Natural killer cell (primary cell): ENCODE data around the gene AKAP13. TPM values are rescaled to one million over a fixed set of nuclear protein-coding genes. Genes with fewer than 3 reads are reported as not detected.

ENCODE experiments used
- ATAC-seq, 3 donors: fragments of 150-1000 bp in 2 of 3; fragments of 200-7000 bp in 1 of 3; cut with Tn5 transposase; 1 replicate in 1 of 3; 2 replicates in 2 of 3; pipeline ENCODE4 v1.10.0; 2021; ENCODE audit warnings: mild to moderate bottlenecking in 2 of 3, moderate library complexity in 2 of 3
- DNase-seq, 2 donors: peaks; one replicate each; pipeline versions ENCODE4 v3.0.0 to v3.0.0-alpha.2; 2013 to 2021; ENCODE audit warnings: mixed read lengths in 1 of 2
- H3K27ac ChIP-seq: one replicate; pipeline ENCODE4 v1.5.1; 2013; ENCODE audit warnings: mild to moderate bottlenecking, low read length
- H3K27me3 ChIP-seq: one replicate; pipeline ENCODE4 v1.6.1; 2013; ENCODE audit warnings: low read length; ENCODE audit not compliant: control insufficient read depth, insufficient read depth
- H3K36me3 ChIP-seq: one replicate; pipeline ENCODE4 v1.6.1; 2013; ENCODE audit warnings: low read length; ENCODE audit not compliant: control insufficient read depth, insufficient read depth
- H3K4me1 ChIP-seq: one replicate; pipeline ENCODE4 v1.6.1; 2013; ENCODE audit warnings: low read length; ENCODE audit not compliant: control insufficient read depth, insufficient read depth
- H3K4me3 ChIP-seq: one replicate; pipeline ENCODE4 v1.5.1; 2013; ENCODE audit warnings: low read length
- H3K9me3 ChIP-seq: one replicate; pipeline ENCODE4 v1.6.1; 2013; ENCODE audit warnings: low read length; ENCODE audit not compliant: control insufficient read depth, insufficient read depth
- H3K27ac Mint-ChIP-seq, 2 donors: one replicate each; pipeline ENCODE4 v1.8.0; 2022; ENCODE audit warnings: mild to moderate bottlenecking in 2 of 2, mixed read lengths in 2 of 2, moderate library complexity in 1 of 2
- H3K27me3 Mint-ChIP-seq, 2 donors: one replicate each; pipeline ENCODE4 v1.8.0; 2022; ENCODE audit warnings: low read depth in 2 of 2, mixed read lengths in 2 of 2
- H3K36me3 Mint-ChIP-seq: one replicate; pipeline ENCODE4 v1.8.0; 2022; ENCODE audit warnings: mixed read lengths
- H3K4me1 Mint-ChIP-seq, 2 donors: one replicate each; pipeline ENCODE4 v1.8.0; 2022; ENCODE audit warnings: mixed read lengths in 2 of 2
- H3K4me3 Mint-ChIP-seq: one replicate; pipeline ENCODE4 v1.8.0; 2022; ENCODE audit warnings: mild to moderate bottlenecking, moderate library complexity, mixed read lengths
- H3K9me3 Mint-ChIP-seq, 2 donors: one replicate each; pipeline ENCODE4 v1.8.0; 2022; ENCODE audit warnings: mixed read lengths in 2 of 2
- WGBS: methylation state at CpG from one replicate; pipeline ENCODE4 v1.1.7; 2013; ENCODE audit warnings: missing lambda C conversion rate; ENCODE audit not compliant: insufficient coverage; 5-methylcytosine and 5-hydroxymethylcytosine counted together
- intact Hi-C: fragments of 100-400 bp; cut with micrococcal nuclease; formaldehyde crosslinking; loops from one replicate; pipeline ENCODE4 v1.14.2; 2022
- total RNA-seq, 4 donors: library from RNA; stranded (reverse); fragments of 120-200 nt in 1 of 4; gene quantifications; one replicate each; pipeline versions ENCODE4 v1.2.3 to v1.2.4, GENCODE V29; 2013 to 2022
- TF ChIP-seq, protein P1 (sequence below): fragments of 200-600 bp; IDR thresholded peaks from one replicate; pipeline ENCODE4 v1.8.0; 2022; ENCODE audit warnings: antibody characterized with exemption

Gene AKAP13
- total RNA-seq, 3 donors from 2014 or later (not counting 1 experiment from before 2014, with no cell fraction given) = 573 to 661 (median 647) TPM

GRCh38 chr15:85563328-85563727 lies 182.9 kb downstream of the AKAP13 start:
- Histone ChIP-seq H3K27ac (no peak overlapping the region), H3K27me3 (no peaks in the 10 kb centered on the region), H3K4me3 (no peak overlapping the region), H3K36me3 (no peaks in the 10 kb centered on the region), H3K9me3 (no peaks in the 10 kb centered on the region), H3K4me1 (no peaks in the 10 kb centered on the region)
- Mint-ChIP-seq H3K4me1 (peaks cover 1 to 8% of the 10 kb centered on the region in 2 donors), H3K27me3 (no peaks in the 10 kb centered on the region), H3K27ac (no peak overlapping the region), H3K36me3 (no peaks in the 10 kb centered on the region), H3K9me3 (no peaks in the 10 kb centered on the region), H3K4me3 (no peak overlapping the region)
- DNase-seq = no peak
- TF ChIP-seq, protein P1, sequence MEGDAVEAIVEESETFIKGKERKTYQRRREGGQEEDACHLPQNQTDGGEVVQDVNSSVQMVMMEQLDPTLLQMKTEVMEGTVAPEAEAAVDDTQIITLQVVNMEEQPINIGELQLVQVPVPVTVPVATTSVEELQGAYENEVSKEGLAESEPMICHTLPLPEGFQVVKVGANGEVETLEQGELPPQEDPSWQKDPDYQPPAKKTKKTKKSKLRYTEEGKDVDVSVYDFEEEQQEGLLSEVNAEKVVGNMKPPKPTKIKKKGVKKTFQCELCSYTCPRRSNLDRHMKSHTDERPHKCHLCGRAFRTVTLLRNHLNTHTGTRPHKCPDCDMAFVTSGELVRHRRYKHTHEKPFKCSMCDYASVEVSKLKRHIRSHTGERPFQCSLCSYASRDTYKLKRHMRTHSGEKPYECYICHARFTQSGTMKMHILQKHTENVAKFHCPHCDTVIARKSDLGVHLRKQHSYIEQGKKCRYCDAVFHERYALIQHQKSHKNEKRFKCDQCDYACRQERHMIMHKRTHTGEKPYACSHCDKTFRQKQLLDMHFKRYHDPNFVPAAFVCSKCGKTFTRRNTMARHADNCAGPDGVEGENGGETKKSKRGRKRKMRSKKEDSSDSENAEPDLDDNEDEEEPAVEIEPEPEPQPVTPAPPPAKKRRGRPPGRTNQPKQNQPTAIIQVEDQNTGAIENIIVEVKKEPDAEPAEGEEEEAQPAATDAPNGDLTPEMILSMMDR = no peak
- 100% methylated on average over 1 of the region's 3 CpGs for WGBS
- no peak for ATAC-seq
- intact Hi-C loops = no loop called here

DNA sequence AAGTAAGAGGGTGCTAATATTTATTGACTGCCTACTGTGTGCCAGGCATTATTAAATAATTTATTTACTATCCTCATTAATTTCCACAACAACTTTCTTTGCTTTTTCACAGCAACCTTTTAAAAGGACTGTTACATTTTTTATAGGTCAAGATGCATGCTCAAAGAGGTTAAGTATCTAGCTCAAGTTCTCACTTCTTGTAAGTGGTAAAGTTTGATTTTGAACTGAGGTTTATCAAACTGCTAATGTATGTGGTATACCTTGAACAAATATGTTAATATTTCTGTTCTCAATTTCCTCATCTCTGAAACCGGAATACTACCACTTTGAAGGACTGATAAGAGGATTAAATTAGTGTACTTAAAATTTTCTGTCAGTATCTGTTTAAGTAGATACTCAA lies 183.3 kb downstream of the AKAP13 start:
- H3K36me3 Mint-ChIP-seq = no peaks in the 10 kb centered on the region
- H3K27ac Mint-ChIP-seq = no peak overlapping the region
- Histone ChIP-seq H3K27me3 (no peaks in the 10 kb centered on the region), H3K9me3 (no peaks in the 10 kb centered on the region), H3K4me3 (no peak overlapping the region), H3K4me1 (no peaks in the 10 kb centered on the region), H3K36me3 (no peaks in the 10 kb centered on the region), H3K27ac (no peak overlapping the region)
- no peak for DNase-seq
- no peaks in the 10 kb centered on the region for H3K27me3 Mint-ChIP-seq
- no peak overlapping the region for H3K4me3 Mint-ChIP-seq
- TF ChIP-seq, protein P1 = no peak
- intact Hi-C loops = no loop called here
- H3K9me3 Mint-ChIP-seq = no peaks in the 10 kb centered on the region
- WGBS = no CpG with 5 or more reads among the region's 1 CpG
- ATAC-seq = no peak
- H3K4me1 Mint-ChIP-seq = peaks cover 5 to 10% of the 10 kb centered on the region in 2 donors

DNA sequence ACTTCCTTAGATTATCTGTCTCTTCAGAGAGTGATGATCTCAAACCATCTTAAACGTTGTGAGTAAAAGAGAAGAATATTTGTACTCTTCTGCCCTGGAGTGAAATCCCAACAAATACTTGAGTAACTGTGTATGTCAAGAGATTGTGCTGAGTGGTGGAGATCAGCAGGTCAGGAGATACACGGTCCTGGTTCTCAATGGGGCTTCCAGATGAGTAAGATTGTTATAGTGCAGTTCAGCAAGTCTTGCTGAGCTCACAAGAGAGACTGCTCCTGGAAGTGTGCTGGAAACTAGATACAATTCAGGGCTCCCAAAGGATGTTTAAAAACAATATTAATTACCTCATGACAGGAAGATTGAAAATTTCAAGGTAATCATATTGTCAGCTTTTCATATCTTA lies 184.3 kb downstream of the AKAP13 start:
- DNase-seq = no peak
- H3K4me3 Mint-ChIP-seq = no peak overlapping the region
- no peak overlapping the region for H3K27ac Mint-ChIP-seq
- Histone ChIP-seq H3K4me1 (no peaks in the 10 kb centered on the region), H3K4me3 (no peak overlapping the region), H3K9me3 (no peaks in the 10 kb centered on the region), H3K27ac (no peak overlapping the region), H3K27me3 (no peaks in the 10 kb centered on the region), H3K36me3 (no peaks in the 10 kb centered on the region)
- TF ChIP-seq, protein P1 = no peak
- no peaks in the 10 kb centered on the region for H3K27me3 Mint-ChIP-seq
- no peaks in the 10 kb centered on the region for H3K9me3 Mint-ChIP-seq
- WGBS = 82% methylated on average over 2 of the region's 2 CpGs
- H3K4me1 Mint-ChIP-seq = peaks cover 10 to 16% of the 10 kb centered on the region in 2 donors
- intact Hi-C loops = no loop called here
- no peaks in the 10 kb centered on the region for H3K36me3 Mint-ChIP-seq
- no peak for ATAC-seq

- Histone ChIP-seq H3K36me3 (no peaks in the 10 kb centered on the region), H3K9me3 (no peaks in the 10 kb centered on the region), H3K27me3 (no peaks in the 10 kb centered on the region), H3K4me1 (no peaks in the 10 kb centered on the region), H3K27ac (no peak overlapping the region), H3K4me3 (no peak overlapping the region)
- H3K27ac Mint-ChIP-seq = no peak overlapping the region
- TF ChIP-seq, protein P1 = no peak
- DNase-seq (no peak), ATAC-seq (no peak)
- no peaks in the 10 kb centered on the region for H3K36me3 Mint-ChIP-seq
- H3K4me1 Mint-ChIP-seq = peaks cover 17 to 22% of the 10 kb centered on the region in 2 donors
- no peaks in the 10 kb centered on the region for H3K27me3 Mint-ChIP-seq
- 98% methylated on average over 6 of the region's 7 CpGs for WGBS
- no peaks in the 10 kb centered on the region for H3K9me3 Mint-ChIP-seq
- H3K4me3 Mint-ChIP-seq = no peak overlapping the region
- intact Hi-C loops = no loop called here
Observed at GRCh38 chr15:85568261-85568808, 187.9 kb downstream of the AKAP13 start.
